H1 (cell line): ENCODE data around the gene WFDC1. TPM values are rescaled to one million over a fixed set of nuclear protein-coding genes. Genes with fewer than 3 reads are reported as not detected.

Source experiments
- CTCF ChIA-PET: fragments of 300-600 bp; sonication (Branson Sonifier 250); formaldehyde crosslinking; loops from one replicate; lab custom pipeline; 2021; ENCODE audit not compliant: partially characterized antibody; lab: Charles Lee
- POLR2A ChIA-PET: fragments of 300-600 bp; sonication (Branson Sonifier 250); formaldehyde crosslinking; loops from one replicate; lab custom pipeline; 2021; ENCODE audit warnings: inconsistent platforms; ENCODE audit not compliant: partially characterized antibody; lab: Charles Lee
- DNase-seq, 2 experiments: peaks; one replicate each; pipeline versions ENCODE4 v3.0.0 to v3.0.0-alpha.2; 2010 to 2022; ENCODE audit warnings: low spot score in 2 of 2, low read depth in 1 of 2, mixed read lengths in 1 of 2
- FAIRE-seq: peaks from 2 replicates; lab custom pipeline; 2011; peaks lifted over from hg19 to GRCh38; lab: Jason Lieb, UNC
- H2AFZ ChIP-seq: 2 replicates; pipeline ENCODE4 v1.8.1; 2012; ENCODE audit warnings: low read length, inconsistent platforms
- H2AK5ac ChIP-seq: 2 replicates; pipeline ENCODE4 v1.6.1; 2013; ENCODE audit warnings: low read depth, low read length
- H2BK120ac ChIP-seq: replicated peaks from 2 replicates; pipeline ENCODE3; 2013; ENCODE audit warnings: low read depth, low read length, inconsistent platforms
- H2BK12ac ChIP-seq: 2 replicates; pipeline ENCODE4 v1.6.1; 2013; ENCODE audit warnings: low read depth, low read length
- H2BK15ac ChIP-seq: 2 replicates; pipeline ENCODE4 v1.6.1; 2013; ENCODE audit warnings: low read length
- H2BK20ac ChIP-seq: 2 replicates; pipeline ENCODE4 v1.6.1; 2013; ENCODE audit warnings: low read length
- H2BK5ac ChIP-seq: 2 replicates; pipeline ENCODE4 v1.6.1; 2013; ENCODE audit warnings: low read depth, low read length
- H3K14ac ChIP-seq: 2 replicates; pipeline ENCODE4 v1.6.1; 2013; ENCODE audit warnings: inconsistent platforms; ENCODE audit not compliant: insufficient read length
- H3K18ac ChIP-seq: 2 replicates; pipeline ENCODE4 v1.6.1; 2013; ENCODE audit warnings: low read length; ENCODE audit errors: extremely low read depth
- H3K23ac ChIP-seq: 2 replicates; pipeline ENCODE4 v1.6.1; 2013; ENCODE audit warnings: inconsistent platforms; ENCODE audit not compliant: insufficient read length
- H3K23me2 ChIP-seq: 2 replicates; pipeline ENCODE4 v1.6.1; 2013; ENCODE audit warnings: low read depth, low read length
- H3K27ac ChIP-seq: 2 replicates; pipeline ENCODE4 v1.6.1; 2011; ENCODE audit warnings: low read depth, low read length, inconsistent platforms
- H3K27me3 ChIP-seq, 4 experiments: replicated peaks in 1 of 4; 1 replicate in 1 of 4; 2 replicates in 3 of 4; pipeline versions ENCODE4 v1.6.1 to v1.8.1; 2011 to 2013; ENCODE audit warnings: low read length in 3 of 4, mild to moderate bottlenecking in 3 of 4, inconsistent platforms in 2 of 4, mixed read lengths in 2 of 4, moderate library complexity in 1 of 4; ENCODE audit not compliant: control insufficient read depth in 3 of 4, insufficient read depth in 3 of 4; ENCODE audit errors: extremely low read depth in 1 of 4
- H3K36me3 ChIP-seq, 4 experiments: 2 replicates each; pipeline versions ENCODE4 v1.6.1 to v1.8.1; 2011 to 2013; ENCODE audit warnings: mild to moderate bottlenecking in 4 of 4, low read length in 3 of 4, moderate library complexity in 2 of 4, control low read depth in 1 of 4, inconsistent platforms in 1 of 4; ENCODE audit not compliant: insufficient read depth in 4 of 4, control insufficient read depth in 2 of 4
- H3K4ac ChIP-seq: replicated peaks from 2 replicates; pipeline ENCODE3; 2013; ENCODE audit warnings: low read length, low read depth, mixed read lengths, inconsistent platforms; ENCODE audit not compliant: insufficient read length
- H3K4me1 ChIP-seq, 4 experiments: replicated peaks in 1 of 4; 1 replicate in 1 of 4; 2 replicates in 3 of 4; pipeline versions ENCODE4 v1.6.1 to v1.8.1; 2011 to 2013; ENCODE audit warnings: low read length in 3 of 4, inconsistent platforms in 2 of 4, mixed read lengths in 1 of 4; ENCODE audit not compliant: insufficient read depth in 4 of 4, control insufficient read depth in 3 of 4
- H3K4me2 ChIP-seq, 2 experiments: 2 replicates each; pipeline versions ENCODE4 v1.6.1 to v1.8.1; 2011 to 2013; ENCODE audit warnings: low read depth in 2 of 2, low read length in 2 of 2, control low read depth in 1 of 2, inconsistent platforms in 1 of 2, mild to moderate bottlenecking in 1 of 2; ENCODE audit not compliant: insufficient read depth in 1 of 2
- H3K4me3 ChIP-seq, 4 experiments: fragments of 200-600, 300-600 bp in 1 of 4; sonication (generic), shearing (Covaris generic), sonication (Bioruptor Twin) in 1 of 4; 2 replicates each; pipeline versions ENCODE4 v1.5.1 to v1.8.1; 2011 to 2016; ENCODE audit warnings: low read length in 4 of 4, low read depth in 3 of 4, control low read depth in 2 of 4, inconsistent platforms in 2 of 4, mild to moderate bottlenecking in 2 of 4, mixed read lengths in 1 of 4, moderate library complexity in 1 of 4; ENCODE audit not compliant: insufficient read depth in 2 of 4; ENCODE audit errors: extremely low read depth in 1 of 4
- H3K56ac ChIP-seq: replicated peaks from 2 replicates; pipeline ENCODE3; 2013; ENCODE audit warnings: low read depth, mild to moderate bottlenecking, mixed read lengths, low read length, inconsistent platforms; ENCODE audit not compliant: insufficient read length
- H3K79me1 ChIP-seq: 2 replicates; pipeline ENCODE4 v1.6.1; 2013; ENCODE audit warnings: low read depth, low read length, control low read depth
- H3K79me2 ChIP-seq, 2 experiments: 2 replicates each; pipeline versions ENCODE4 v1.6.1 to v1.8.1; 2012 to 2013; ENCODE audit warnings: low read length in 2 of 2, mild to moderate bottlenecking in 2 of 2, inconsistent platforms in 1 of 2; ENCODE audit not compliant: insufficient read depth in 2 of 2, control insufficient read depth in 1 of 2
- H3K9ac ChIP-seq, 4 experiments: replicated peaks in 1 of 4; 1 replicate in 1 of 4; 2 replicates in 3 of 4; pipeline versions ENCODE4 v1.6.1 to v1.8.1; 2011 to 2013; ENCODE audit warnings: low read depth in 3 of 4, low read length in 3 of 4, control low read depth in 2 of 4, mild to moderate bottlenecking in 2 of 4, moderate library complexity in 2 of 4, inconsistent platforms in 1 of 4; ENCODE audit errors: extremely low read depth in 1 of 4
- H3K9me3 ChIP-seq, 2 experiments: 2 replicates each; pipeline versions ENCODE4 v1.6.1 to v1.8.1; 2012 to 2013; ENCODE audit warnings: mild to moderate bottlenecking in 2 of 2, moderate library complexity in 2 of 2, control low read depth in 1 of 2, inconsistent platforms in 1 of 2, low read depth in 1 of 2, low read length in 1 of 2, mixed read lengths in 1 of 2; ENCODE audit not compliant: insufficient read depth in 2 of 2
- H4K20me1 ChIP-seq, 2 experiments: replicated peaks in 1 of 2; 2 replicates each; pipeline versions ENCODE3 to v1.8.1; 2011 to 2013; ENCODE audit warnings: inconsistent platforms in 2 of 2, low read length in 2 of 2, mild to moderate bottlenecking in 1 of 2; ENCODE audit not compliant: insufficient read depth in 2 of 2, control insufficient read depth in 1 of 2
- H4K5ac ChIP-seq: 2 replicates; pipeline ENCODE4 v1.6.1; 2013; ENCODE audit warnings: low read length, low read depth, mixed read lengths, inconsistent platforms; ENCODE audit not compliant: insufficient read length
- H4K8ac ChIP-seq: 2 replicates; pipeline ENCODE4 v1.8.0; 2013; ENCODE audit warnings: mild to moderate bottlenecking, moderate library complexity, low read length, inconsistent platforms; ENCODE audit not compliant: insufficient read depth; ENCODE audit errors: extremely low read depth
- H4K91ac ChIP-seq: replicated peaks from 2 replicates; pipeline ENCODE3; 2013; ENCODE audit warnings: low read length, mixed read lengths, inconsistent platforms; ENCODE audit not compliant: insufficient read length
- BRCA1 ChIP-seq: IDR thresholded peaks from 2 replicates; pipeline ENCODE4 v1.6.1; 2012; ENCODE audit warnings: low read depth, low read length, improper control_type of control experiment
- EZH2 ChIP-seq: fragments of 200-600 bp; sonication (generic); IDR thresholded peaks from 2 replicates; pipeline ENCODE4 v1.7.1; 2012; ENCODE audit warnings: low read depth, mild to moderate bottlenecking, moderate library complexity, low read length, inconsistent platforms; ENCODE audit not compliant: severe bottlenecking
- SIX5 ChIP-seq: IDR thresholded peaks from 2 replicates; pipeline ENCODE4 v1.6.1; 2011; ENCODE audit warnings: mild to moderate bottlenecking, low read depth, low read length
- ZNF274 ChIP-seq: IDR thresholded peaks from 2 replicates; pipeline ENCODE4 v1.7.0; 2012; ENCODE audit warnings: low read length, borderline replicate concordance; ENCODE audit errors: extremely low read depth
- WGBS, 2 experiments: shearing (Covaris generic) in 1 of 2; methylation state at CpG; one replicate each; pipeline versions ENCODE4 v1.1.6 to v1.1.7; 2013 to 2015; ENCODE audit warnings: low lambda C conversion rate in 2 of 2, mixed read lengths in 2 of 2, inconsistent platforms in 1 of 2, low coverage in 1 of 2, missing lambda C conversion rate in 1 of 2; ENCODE audit not compliant: insufficient replicate concordance in 2 of 2, insufficient coverage in 1 of 2, insufficient read length in 1 of 2; ENCODE audit errors: extremely low coverage in 1 of 2, missing lambda C conversion rate in 1 of 2; 5-methylcytosine and 5-hydroxymethylcytosine counted together
- polyA plus RNA-seq, 7 experiments: library from polyadenylated mRNA; depleted of rRNA in 3 of 7; stranded (reverse) in 5 of 7; unstranded in 2 of 7; fragments of >200 nt in 5 of 7; fragments of 200-250 nt in 2 of 7; gene quantifications; 1 replicate in 5 of 7; 2 replicates in 1 of 7; 4 replicates in 1 of 7; pipeline versions ENCODE4 v1.2.1 to v1.2.3, GENCODE V29; 2011 to 2013; ENCODE audit warnings: missing spikeins in 2 of 7, mixed read lengths in 2 of 7
- total RNA-seq: library from RNA; stranded (reverse); fragmentation: NEBNext Ultra II Directional; extraction: Animal tissue kit (Norgen Biotek cat#: 25700); gene quantifications from 2 replicates; pipeline ENCODE4 v1.2.1, GENCODE V29; 2021

WFDC1 gene
- total and polyA plus RNA-seq, 2 of the 8 experiments (the other 6 are each of a cell fraction or from before 2014, with no cell fraction given) = 0.70 to 1.1 TPM

GRCh38 chr16:84306564-84306963 lies 11.9 kb downstream of the WFDC1 start:
- Histone ChIP-seq H2AK5ac (no peak overlapping the region), H3K23me2 (no peaks in the 10 kb centered on the region), H3K18ac (no peak overlapping the region), H3K79me2 (no peaks in the 10 kb centered on the region), H4K8ac (no peak overlapping the region), H3K27me3 (no peaks in the 10 kb centered on the region), H4K91ac (no peak overlapping the region), H2BK15ac (0 out of 2 replicates have a peak overlapping the region, but pooled peaks have one; percentile 95), H3K4me1 (peaks cover 0 to 5% (median 0%) of the 10 kb centered on the region in 4 experiments; a peak in 3 of 7 replicates), H4K20me1 (no peaks in the 10 kb centered on the region), H3K79me1 (no peaks in the 10 kb centered on the region), H3K23ac (no peak overlapping the region), H4K5ac (no peak overlapping the region), H3K4me3 (no peak overlapping the region), H2AFZ (no peak overlapping the region), H3K27ac (no peak overlapping the region), H3K9ac (no peak overlapping the region), H3K56ac (no peak overlapping the region), H3K9me3 (no peaks in the 10 kb centered on the region), H2BK120ac (no peak overlapping the region), H3K14ac (no peak overlapping the region), H3K4me2 (no peak overlapping the region), H2BK12ac (0 out of 2 replicates have a peak overlapping the region, but pooled peaks have one; percentile 2), H3K4ac (no peak overlapping the region), H2BK20ac (no peak overlapping the region), H2BK5ac (no peak overlapping the region), H3K36me3 (no peaks in the 10 kb centered on the region)
- 87% methylated on average over 3 of the region's 3 CpGs; no CpG with 5 or more reads in 1 of the 2 experiments for WGBS, 2 experiments
- FAIRE-seq (no peak), DNase-seq (no peak)
- ChIA-PET CTCF (interaction anchor here (0.7 to 11.9 kb wide), 11 partner anchors 7 to 176 kb away, joined by 3 to 212 read pairs (median 5); partner anchors contain the start of gene TAF1C), POLR2A (no interaction called here)
- TF ChIP-seq EZH2 (no peak), SIX5 (no peak), ZNF274 (no peak), BRCA1 (no peak)
